Measurements from ENCODE around the gene GAREM1.
A peak's percentile ranks its signal among the peaks of the same experiment; 100 is the strongest.

The GAREM1 gene

DNA sequence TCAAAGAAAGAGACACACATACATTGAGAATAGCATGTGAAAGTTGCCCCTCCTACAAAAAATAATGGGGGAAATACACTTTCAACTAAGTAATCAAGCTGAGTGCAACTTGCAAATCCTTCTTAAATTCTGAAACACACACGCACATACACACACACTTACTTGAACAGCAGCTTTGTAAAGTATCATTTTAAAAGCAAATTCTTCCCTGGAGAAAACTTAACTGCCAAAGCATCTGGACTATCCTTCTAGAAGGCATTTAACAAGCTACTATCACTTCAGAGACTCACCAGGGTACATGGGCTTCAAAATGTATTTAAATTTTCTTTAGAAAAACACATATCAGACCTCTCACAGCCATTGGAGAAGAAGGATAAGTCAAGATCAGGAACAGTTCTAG is 15.3 kb downstream of the GAREM1 start:
- DNase-seq, result peak; percentile 61

DNA sequence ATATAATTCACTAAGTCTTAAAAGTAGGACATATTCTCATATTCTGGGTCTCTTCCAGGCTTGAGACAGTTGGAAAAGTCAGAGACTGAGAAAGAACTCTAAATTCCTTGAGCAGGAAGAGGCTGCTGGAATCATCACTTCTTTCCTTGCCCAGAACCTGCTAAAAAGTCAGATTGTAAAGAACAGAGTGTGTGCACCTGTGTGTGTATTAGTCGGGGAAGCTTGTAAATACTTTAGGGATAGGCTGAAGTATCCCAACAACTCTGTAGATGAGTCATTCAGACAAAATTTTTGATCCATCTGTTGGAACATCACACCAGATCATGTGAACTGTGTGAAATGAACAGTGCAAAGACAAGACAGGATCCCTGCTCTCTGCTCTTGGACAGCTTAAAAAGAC is 16.1 kb downstream of the GAREM1 start:
- DNase-seq, result peak; percentile 29

DNA sequence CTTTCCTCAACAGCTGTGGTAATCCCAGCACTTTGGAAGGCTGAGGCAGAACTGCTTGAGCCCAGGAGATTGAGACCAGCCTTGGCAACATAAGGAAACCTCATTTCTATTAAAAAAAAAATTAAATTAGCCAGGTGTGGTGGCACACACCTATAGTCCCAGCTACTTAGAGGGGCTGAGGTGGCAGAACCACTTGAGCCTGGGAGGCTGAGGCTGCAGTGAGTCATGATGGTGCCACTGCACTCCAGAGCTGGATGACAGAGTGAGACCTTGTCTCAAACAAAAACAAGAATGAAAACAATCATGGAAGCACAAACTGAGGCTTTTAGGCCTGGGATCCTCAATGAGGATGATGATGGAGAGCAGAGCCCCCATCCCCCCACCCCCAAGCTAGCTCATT is 19.8 kb downstream of the GAREM1 start:
- no peak for DNase-seq

DNA sequence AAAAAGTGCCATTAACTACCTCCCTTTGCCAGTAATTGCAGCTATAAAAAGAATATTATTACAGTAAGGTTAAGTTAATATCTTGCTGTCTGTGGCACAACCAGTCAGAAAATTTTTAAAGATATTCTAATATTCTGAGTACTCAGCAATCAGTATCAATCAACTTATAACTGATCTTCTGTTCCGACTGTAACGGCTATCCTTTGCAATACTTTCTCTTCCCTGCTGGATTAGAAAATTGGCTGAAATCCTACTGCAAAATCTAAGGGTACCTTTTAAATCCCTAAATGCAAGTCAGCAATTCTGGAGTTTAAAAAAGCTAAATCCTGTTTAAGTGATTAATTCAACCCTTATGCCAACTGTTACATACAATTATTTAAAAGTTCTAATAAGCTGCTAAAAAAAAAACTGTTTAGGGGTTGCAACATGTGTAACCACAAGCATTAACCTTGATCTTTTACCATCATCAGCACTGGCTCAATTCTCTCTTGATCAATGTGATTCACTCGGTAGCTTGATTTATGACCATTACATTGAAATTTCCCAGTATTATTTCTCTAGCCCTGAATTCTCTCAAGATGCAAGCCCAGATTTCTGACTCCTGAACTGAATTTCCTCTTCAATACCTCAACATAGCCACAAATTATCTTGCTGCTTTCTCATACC is 20.5 kb downstream of the GAREM1 start:
- no peak for DNase-seq

DNA sequence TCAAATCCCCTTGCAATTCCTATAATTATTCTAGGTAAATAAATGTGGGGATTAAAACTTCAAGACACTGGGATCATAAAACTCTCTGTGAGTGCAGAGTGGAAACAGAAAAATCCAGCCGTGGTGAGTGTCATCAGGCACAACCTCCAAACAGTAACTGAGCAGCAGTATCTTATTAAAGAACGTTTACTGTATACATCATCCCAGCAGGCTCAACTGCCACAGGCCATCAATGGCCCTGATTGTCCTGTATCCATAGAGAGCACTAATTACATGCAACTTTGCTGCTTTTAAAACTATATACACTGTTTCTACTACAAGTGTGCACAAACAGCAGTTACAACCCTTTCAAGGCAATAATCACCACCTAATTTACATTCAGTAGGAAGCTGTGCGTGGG is 23.9 kb downstream of the GAREM1 start:
- no peak for DNase-seq

DNA sequence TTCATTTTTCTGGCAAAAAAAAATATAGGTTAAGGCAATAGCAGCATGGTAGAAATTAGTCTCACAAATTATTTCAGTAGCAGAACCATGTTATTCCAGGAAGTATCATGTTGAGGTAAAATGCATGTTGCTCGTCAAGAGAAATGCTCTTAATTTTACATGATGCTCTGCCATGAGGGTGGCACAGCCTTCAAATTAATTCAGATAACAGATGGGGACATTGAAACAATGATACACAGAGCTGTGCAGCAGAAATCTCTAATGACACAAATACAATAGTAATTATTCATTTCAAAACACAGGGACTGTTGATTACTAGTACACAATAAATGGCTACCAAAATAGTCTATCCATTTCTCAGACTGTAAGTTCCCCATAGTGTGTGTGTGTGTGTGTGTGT is 24.8 kb downstream of the GAREM1 start:
- DNase-seq, result peak; percentile 6

DNA sequence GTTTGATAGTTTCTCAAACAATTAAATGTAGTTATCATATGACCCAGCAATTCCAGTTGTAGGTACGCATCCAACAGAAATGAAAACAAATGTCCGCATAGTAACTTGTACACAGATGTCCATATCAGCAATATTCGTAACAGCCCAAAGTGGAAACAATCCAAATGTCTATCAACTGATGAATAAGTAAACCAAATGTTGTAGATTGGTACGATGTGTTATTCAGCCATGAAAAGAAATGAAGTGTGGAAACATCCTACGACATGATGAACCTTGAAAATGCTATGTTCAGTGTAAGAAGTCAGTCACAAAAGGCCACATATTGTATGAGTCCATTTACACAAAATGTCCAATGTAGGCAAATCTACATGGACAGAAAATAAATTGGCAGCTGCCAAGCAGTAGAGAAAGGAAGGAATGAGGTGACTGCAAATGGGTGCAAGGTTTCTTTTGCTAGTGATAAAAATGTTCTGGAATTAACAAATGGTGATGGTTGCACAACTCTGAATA is 26.9 kb downstream of the GAREM1 start:
- no peak for DNase-seq

DNA sequence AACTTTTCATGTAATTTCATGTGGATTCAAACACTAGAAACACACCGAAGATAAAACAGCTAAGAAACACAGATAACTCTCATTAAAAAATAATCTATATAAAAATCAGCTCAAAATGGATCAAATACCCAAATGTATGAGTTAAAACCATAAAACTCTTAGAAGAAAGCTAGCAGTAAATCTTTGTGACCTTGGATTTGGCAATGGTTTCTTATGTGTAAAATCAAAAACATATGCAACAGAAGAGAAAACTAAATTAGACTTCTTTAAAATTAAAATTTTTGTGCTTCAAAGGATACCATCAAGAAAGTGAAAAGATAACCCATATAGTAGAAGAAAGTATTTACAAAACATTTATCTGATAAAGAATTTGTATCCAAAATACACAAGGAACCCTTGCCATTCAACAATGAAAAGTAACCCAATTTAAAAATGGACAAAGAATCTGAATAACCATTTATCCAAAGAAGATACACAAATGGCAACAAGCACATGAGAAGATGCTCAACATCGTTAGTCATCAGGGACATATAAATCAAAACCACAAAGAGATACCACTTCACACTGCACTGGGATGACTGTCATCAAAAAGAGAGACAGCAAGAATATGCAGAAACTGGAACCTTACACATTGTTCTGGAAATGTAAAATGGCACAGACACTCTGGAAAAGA is 27.5 kb downstream of the GAREM1 start:
- no peak for DNase-seq

DNA sequence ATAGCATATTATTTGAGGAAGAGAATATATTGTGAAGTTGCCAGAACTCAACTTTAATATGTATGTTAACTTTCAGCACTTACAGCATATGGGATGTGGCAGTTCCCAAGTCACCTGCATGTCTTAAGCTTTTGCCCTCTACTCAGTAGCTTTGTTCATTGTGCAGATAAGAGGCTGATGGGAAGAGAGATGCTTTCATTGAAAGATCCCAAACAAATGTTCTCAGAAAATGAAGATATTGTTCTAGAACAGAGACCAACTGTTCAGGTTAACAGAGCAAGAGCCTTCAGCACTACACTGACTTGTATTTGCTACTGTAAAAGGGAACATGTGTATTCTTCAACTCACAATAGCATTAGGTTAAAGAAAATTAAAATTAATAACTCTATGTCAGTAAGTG is 28.1 kb downstream of the GAREM1 start:
- no peak for DNase-seq

DNA sequence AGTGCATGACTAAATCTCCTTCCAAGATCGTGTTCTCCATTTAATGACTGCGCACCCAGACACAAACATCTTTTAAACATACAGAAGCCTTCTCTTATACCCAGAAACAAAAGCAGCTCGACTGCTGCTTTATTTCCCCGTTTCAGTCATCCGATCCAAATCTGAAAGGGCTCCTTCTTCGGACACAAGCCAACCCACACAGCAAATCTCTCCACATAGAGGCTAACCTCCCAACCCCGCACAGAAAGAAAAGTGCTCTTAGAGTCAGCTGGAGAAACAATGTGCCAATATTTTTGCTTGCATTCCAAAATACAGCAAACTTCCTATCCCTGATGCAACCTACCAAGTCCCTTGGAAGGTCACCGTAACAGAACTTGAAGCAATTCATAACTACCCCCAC is 29.1 kb downstream of the GAREM1 start:
- DNase-seq, result no peak

DNA sequence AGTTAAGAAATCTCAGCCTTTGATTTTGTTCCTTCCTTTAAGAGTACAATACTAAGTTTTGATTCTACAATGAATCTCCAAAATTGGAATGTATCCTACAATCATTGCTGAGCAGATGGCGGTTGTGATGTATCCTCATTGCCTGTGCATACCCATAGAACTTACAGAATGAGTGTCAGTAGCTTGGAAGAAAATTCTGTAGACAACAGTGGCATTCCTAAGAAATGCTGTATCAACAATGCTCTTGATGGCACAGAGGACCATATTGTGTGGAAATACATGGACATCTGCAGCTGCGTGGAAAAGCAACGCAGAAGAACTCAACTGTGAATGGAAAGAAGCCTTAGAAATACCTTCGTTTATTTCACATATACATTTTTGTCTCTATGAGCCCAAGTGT is 30.2 kb downstream of the GAREM1 start:
- DNase-seq, result peak; percentile 22

DNA sequence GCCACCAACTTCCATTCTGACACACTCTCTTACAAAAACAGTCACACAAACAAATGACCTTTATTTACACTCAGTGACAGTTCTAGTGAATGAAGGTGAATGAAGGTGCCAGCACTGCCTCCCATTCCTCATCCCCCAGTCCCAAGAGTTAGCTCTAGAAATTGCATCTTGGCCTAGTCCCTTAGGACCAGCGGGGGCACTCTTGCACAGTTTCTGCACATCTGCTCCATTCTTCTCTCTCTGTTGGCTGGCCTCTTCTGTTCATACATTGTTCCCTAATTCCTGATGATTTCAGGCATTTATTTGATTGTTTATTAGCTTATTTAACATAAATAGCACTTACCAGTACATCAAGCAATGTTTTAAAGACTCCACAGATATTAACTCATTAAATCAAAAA is 30.9 kb downstream of the GAREM1 start:
- peak; percentile 49 for DNase-seq

DNA sequence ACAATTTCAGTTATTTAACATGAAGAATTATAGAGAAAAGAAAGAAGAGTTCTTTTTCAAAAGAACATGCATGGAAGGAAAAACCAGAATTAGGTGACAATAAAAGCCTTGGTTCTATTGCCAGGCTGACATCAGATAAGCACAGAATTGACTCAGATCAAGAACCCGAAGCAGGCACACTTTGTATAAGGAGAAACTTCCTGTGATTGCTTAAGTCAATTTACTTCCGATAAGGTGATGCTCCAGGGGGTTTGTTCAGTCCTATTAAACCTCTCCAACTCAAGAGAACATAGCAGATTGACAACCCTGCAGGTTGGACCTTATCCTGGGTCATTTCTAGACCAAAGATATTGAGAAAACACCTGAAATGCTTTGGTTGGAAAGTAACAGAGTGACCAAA is 31.4 kb downstream of the GAREM1 start:
- DNase-seq, result no peak

DNA sequence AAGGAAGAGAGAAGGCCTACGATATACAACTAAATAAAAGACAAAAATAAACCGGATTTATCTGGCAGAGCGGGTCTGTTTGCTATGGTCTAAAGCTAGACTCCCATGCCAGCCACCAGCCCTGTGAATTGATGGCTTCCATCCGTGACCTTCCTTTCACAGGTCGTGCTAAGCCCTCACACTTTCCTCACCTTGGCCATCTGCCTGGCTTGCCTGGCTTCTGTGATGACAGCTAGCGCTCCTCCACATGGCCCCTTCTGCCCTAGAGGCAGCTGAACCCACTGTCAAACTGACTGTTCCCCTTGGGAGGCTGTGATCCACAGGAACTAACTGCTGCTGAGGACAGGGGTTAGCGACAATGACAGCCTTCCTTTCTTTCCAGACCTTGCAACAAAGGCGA is 32.5 kb downstream of the GAREM1 start:
- DNase-seq, result peak; percentile 77

DNA sequence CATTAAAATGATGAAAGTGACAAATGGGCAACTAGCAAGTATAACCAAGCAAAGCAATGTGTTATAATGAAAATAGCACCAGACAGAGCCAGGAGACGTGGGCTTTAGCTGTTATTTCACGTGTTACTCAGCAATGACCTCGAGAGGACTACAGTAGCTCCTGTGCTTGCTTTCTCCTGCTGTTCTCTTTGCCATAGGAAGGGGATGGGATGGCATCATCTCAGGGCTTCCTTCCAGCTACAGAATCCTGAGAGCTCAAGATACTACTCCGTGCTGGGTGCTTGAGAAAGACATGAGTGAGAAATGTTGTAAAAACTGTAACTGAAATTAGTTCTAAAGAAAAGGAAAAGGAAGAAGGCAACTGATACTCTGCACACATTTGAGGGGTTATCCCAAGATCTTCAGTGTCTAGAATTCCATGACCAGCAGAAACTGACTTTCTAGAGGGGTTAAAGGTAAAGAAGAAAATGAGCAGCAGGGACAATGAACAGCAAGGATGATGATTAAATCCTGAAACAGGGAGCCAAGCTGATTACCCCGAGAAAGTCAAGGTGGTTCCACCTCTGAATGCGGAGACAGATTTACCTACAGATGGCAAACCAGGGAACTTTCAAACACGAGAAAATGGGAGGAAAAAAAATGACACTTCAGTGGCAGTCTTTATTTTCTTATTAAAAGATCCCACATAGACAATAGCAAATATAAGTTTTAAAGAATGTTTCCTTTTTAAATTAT is 33.4 kb downstream of the GAREM1 start:
- peak; percentile 15 for DNase-seq

DNA sequence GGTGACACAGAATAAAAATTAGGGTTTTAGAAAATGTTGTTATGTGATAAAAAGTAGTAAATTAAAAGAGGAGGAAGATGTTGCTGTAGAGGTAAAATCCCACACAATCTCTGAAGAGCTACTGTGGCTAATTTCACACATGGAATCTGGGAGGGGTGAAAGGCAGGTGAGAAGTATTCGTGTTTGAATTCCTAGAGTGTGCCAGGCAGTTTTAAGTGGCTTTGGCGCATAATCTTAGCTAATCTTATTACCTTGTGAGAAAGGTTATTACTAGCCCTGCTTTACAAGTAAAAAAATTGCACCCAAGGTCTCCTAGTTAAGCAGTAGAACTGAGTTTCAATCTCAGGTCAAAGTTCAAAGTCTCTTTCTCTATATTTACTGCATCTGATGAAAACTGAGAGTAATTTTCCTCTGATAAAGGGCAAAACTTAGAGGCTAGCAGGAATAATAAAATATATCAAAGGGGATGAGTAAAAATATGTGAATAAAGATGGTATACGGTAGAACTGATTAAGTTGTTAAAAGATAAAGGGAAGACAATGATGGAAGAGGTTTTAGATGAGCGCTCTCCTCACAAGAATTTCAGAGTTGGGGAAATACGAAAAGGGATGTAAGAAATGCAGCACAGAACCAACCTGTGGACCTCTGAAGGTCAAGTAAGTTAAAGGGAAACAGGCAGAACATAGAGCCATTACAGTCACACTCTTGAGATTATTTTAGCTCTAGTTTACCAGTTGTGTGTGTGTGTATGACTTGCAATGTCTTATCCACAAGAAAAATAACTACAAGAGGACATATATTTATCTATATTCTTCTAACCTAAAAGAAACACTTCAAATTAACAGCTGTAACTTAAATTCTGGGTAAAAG is 34.8 kb downstream of the GAREM1 start:
- no peak for DNase-seq

DNA sequence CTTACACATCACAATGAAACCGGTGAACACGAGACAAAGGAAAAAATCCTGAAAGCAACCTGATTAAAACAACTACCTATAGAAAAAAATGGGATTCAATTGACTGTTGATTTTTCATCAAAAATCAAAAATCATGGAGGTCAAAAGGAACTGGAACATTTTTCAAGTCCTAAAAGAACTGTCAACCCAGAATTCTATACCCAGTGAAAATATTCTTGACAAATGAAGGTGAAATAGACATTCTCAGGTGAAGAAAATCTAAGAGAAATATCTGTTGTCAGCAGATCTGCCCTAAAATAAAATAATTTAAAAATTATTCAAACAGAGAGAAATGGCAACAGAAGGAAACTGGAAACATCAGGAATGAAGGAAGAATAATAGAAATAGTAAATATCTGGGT is 38.9 kb downstream of the GAREM1 start:
- no peak for DNase-seq

DNA sequence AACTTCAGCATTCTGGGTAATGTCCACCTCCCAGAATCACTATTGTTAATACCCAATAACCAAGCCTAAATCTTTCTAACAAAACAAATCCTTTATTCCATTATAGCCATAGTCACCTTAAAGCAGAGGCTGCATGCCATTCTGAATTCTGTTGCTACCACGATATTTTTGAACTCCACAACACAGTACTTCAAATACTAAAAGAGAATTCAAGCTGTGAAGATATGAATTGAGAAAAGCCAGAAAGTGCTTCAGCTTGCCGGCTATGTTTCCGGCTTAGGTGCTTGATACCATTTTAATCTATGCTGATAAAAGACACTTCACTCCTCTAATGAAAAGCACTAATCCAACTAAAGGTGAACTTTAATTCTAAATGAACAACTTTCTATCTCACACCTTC is 41.3 kb downstream of the GAREM1 start:
- DNase-seq, result no peak

DNA sequence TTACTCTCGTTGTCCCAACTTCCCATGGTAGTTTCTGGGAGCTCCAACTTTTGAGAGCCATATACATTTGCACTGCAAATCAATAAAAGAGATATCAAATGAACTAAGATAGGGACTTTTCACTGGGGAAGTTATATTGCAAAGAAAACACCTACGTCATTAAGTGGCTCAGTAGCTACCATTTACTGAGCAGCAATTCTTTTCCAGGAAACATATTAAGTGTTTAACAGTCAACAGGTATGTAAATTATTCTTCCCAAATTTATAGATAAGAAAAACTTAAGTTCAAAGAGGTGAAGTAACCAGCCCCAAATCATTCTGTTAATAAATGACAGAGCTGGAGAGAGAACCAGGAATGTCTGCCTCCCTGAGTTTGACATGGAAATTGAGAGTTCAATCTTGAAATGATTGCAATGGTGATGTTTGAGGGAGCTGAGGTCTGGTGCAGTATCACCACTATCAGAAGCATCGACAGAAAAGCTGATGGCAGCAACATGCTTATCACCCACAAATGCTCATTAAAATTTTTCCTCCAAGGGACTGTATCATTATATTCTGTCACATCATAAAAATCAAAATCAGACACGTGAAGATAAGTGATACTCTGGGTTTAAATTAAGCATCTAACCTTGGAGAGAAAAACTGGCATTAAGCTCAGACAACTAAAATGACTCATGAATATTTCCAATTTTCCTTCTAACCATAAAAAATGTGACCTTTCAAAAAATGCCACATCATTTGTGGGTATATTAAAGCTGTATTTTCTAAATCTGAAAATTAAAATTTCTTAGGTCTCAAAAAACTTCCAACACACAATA is 43.4 kb downstream of the GAREM1 start:
- DNase-seq, result no peak

DNA sequence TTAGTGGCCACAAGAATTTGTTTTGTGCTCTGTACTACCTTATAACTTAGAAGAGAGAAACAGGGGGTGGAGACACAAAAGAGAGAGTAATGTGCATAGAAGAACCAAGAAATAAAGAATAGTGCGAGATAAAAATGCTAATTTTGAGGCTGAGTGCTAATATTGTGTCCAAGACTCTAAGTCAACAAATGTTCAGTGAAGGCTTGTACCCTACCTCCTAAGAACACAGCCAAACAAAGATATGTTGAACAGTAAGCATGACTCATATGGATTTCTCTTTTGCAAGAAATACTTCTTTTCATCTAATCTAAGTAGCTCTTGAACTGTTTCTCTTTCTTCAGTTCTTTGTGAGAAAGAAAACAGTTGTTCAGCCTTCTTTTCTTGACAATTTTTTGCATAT is 45.2 kb downstream of the GAREM1 start:
- no peak for DNase-seq

DNA sequence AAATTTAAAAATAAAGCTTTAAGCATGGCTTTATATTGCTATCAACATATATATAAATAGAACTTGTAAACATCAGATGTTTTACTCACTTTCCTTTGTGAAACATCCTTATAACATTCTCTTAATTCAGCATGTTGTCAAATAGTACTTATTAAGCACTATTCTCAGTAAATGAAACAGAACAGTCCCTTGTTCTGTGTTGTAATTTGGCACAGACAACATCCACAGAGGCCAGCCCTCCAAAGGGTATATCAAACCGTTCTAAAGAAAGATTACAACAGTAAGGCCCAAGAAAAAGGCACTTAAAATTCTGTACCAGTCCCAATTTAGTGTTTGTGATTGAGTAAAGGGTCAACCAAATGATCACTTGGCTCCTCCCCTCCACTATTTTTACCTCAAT is 46.0 kb downstream of the GAREM1 start:
- no peak for DNase-seq
